NB4 (cell line): ENCODE results near the gene ADGRG2.

ENCODE experiments used
- CTCF ChIP-seq: IDR thresholded peaks from one replicate; pipeline ENCODE4 v1.5.1; 2012; ENCODE audit warnings: low read depth, low read length
- MYC ChIP-seq: IDR thresholded peaks from 2 replicates; pipeline ENCODE4 v1.6.1; 2011; ENCODE audit warnings: low read depth, low read length
- POLR2A ChIP-seq: IDR thresholded peaks from 2 replicates; pipeline ENCODE4 v1.6.1; 2011; ENCODE audit warnings: mild to moderate bottlenecking; ENCODE audit not compliant: insufficient read length; ENCODE audit errors: extremely low read depth
- TF ChIP-seq, protein P1 (sequence below): IDR thresholded peaks from 2 replicates; pipeline ENCODE4 v1.6.1; 2011; ENCODE audit warnings: low read depth, low read length

- TF ChIP-seq CTCF = no peak
- TF ChIP-seq, protein P1, sequence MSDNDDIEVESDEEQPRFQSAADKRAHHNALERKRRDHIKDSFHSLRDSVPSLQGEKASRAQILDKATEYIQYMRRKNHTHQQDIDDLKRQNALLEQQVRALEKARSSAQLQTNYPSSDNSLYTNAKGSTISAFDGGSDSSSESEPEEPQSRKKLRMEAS = no peak
- no peak for TF ChIP-seq MYC
- TF ChIP-seq POLR2A = no peak
These were observed 81.9 kb downstream of the ADGRG2 start for GRCh38 chrX:19040373-19040772.
